ENCODE data around the gene RAB33B.
A peak's percentile ranks its signal among the peaks of the same experiment; 100 is the strongest.

RAB33B gene

DNA sequence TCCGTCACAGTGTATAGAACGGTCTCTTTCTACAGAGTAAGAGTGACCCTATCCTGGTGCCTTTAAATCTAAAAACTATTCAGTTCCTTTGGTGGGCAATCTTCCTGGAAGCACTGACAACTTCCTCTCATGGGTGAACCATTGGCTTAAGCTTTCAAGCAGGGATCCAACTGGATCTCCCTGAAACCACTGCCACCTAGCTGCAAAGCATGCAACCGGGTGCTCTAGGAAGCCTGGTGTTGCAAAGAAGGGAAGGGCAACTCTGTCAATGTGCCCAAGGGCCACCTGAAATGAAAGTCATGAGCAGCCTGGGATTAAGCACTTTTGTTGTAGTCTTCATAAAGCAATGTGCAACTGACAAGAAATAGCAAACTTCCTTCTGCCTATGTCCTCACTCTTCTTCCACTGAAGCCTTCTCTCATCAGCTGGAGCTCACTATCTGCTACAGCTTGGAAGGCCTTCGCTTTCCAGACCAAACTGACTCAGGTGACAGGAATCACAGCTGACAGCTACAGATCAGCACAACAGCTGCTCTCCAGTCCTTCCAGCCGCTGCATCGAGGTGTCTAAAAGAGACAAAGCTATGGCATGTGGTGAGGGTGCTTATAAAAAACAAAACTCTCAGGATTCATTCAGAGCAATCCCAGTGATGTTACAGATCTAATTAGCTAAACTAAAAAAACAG is 55.9 kb downstream of the RAB33B start:
- peak in 1 of 6 experiments; percentile 6 for DNase-seq

DNA sequence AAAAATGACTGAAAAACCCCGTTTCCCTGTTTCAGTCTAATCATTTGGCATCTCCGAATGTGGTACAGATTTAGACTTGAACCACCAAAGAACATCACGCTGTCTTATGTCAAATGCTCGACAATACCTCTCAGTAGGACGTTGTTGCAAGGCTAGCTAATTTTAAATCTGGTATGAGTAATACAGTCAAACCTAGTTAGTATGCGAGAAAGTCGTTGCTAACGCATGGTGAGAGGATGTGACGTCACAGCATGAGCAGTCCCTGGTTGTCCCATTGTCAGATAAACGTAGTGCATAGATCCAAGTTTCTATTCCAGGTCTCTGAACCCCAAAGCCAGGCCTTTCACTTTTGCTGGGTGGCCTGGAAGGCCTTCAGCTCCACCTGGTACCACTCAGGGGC is 57.4 kb downstream of the RAB33B start:
- no peak for DNase-seq

DNA sequence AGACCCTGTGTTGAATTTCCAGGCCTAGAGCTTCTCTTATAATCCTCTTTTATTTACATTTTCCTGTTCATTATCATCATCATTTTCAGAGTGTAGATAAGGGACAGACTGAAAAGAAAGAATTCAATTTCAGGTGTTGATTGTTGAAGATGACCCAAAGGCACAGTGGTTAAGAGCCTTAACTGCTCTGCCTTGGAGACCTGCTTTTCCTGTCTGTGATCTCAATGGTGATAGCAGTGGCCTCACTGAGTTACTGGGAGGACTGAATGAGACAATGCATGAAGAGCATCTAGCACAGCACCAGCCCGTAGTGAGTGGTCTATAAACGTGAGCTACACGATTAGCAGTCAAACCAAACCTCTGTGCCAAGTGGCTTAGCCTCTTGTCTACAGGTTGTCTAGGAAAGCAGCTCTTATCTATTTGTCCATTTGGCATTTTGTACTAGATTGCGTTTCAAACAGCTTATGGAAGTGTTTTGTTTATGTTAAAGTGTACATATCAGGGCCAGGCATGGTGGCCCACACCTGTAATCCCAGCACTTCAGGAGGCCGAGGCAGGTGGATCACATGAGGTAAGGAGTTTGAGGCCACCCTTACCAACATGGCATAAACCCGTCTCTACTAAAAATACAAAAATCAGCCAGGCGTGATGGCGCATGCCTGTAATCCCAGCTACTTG is 60.6 kb downstream of the RAB33B start:
- no peak for DNase-seq

DNA sequence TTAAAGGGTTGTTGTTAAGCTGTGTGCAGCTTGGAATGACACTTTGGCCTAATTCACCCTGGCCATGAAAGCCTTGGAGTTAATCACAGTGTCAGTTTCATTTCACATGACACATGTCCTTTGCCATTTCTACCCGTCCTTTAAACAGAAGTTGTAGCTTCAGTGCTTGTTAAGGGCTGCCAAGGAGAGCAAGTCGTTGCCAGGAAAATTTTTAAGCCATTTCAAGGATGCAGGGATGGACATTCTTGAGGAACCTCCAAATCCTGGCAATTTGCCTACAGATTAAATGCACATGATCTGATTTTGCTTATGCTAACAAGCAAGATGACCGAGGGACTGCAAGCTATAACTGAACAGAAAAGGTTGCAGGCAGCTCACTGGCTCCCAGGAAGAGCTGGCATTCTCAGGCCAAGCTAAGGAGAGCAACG is 61.6 kb downstream of the RAB33B start:
- DNase-seq: no peak

DNA sequence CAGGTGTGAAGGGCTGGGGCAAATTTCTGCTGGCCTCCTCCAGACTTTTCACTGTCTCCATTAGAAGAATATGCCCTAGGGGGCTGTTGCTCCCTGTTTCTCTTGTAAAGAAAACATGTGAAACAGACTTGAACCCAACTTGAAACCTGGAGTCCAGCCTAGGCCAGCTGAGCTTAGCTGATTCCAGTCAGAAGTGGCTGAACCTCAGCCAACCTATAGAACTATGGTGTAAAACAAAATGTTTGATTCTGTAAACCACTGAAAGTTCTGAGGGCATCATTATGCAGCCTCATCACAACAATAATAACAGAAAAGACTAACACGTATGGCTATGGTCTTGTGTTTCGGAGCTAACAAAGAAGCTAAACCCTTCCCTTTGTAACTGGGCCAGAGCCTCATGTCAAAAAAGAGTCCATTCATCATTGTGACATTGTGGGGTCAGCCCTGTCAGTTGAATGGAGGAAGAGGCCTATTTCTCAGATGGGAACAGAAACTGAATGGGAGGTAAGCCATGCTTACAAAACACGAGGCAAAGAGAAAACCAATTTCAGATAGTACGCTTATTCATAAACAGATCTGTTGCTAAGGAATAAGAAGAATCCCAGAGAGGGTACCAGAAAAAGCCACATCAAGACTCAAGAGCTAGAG is 68.0 kb downstream of the RAB33B start:
- DNase-seq: no peak

DNA sequence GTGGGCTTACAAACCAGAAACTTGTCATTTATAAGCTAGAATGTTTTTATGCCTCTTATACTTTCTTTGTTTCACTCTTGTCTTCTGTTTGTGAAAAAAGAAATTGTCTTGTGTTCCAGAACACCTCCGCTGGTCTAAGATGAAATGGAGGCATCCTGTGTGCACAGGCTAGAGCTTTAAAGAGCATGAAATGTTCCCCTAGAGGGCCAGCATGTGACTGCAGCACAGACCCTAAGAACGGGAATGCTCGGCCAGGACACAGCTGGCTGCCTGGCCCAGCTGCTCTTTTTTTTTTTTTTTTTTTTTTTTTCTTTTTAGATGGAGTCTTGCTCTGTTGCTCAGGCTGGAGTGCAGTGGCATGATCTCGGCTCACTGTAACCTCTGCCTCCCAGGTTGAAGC is 68.5 kb downstream of the RAB33B start:
- no peak for DNase-seq

DNA sequence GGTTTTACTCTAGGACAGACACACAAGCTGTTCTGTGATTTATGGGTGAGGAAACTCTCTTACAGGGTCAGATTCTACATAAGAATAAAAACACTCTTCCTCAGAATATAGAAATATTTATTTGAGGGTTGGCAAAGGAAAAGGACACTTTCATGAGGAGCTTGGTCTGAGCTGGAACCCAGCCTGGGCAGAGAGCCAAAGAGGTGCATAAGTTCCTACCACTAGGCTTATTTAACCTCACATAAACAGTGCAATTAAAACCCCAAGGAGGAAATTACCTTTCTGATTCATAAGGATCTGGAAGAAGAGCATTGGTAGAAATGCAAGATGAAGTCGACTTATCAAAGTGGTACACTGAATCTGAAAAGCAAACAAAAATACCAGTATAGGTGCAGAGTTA is 69.2 kb downstream of the RAB33B start:
- DNase-seq: no peak

DNA sequence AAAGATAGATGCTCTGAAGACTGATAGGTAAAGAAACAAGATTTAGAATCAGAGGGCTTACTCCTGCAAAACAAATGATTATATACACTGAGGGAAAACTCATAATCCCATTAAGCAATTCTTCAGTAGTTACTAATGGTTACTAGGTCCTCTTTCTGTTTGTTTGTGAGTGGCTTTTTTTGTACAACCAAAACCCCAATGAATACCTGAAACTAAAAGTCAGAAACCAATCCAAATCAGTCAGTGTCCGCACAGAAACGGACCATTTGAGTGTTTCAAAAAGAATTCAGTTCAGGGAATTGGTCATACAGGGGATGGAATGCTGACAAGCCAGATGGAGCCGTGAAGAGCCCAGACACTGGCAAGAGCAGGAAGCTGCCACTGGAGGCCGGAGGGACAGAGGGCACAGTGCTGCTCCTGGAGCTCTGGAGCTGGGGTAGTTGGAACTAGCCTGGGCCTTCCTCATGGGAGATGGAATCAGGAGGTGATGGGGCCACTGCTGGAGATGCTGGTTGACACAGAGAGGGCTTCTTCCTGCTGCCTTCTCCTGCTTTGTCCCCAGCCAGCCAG is 70.2 kb downstream of the RAB33B start:
- DNase-seq: no peak

DNA sequence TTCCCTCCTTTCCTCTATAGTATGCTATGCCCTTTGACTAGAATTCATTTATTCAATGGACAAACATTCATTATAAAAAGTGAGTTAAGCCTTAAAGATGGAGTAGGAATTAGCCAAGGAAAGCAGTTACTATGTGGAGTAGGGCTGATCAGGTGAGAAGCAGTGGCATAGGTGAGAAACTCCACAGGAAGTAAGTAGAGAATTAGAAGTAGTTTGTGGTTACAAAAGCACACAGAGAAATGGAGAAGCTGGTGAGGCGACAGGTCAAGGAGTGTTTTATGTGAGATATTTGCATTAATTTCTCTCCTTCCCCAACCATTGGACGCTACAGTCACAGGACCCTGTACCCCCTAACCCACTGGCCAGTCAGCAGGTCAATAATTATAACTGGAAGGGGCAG is 71.5 kb downstream of the RAB33B start:
- DNase-seq: no peak

Data from stimulated activated naive CD4-positive, alpha-beta T cell (primary cell).